ENCODE measurements around the gene SPOCK1. TPM values are rescaled to one million over a fixed set of nuclear protein-coding genes. Genes with fewer than 3 reads are reported as not detected.

The SPOCK1 gene
- total RNA-seq, 1 experiment from 2014 or later = 10.9 TPM

- no peak for DNase-seq
- no peak overlapping the region for H3K9ac ChIP-seq (ENCODE audit: extremely low read depth, insufficient read length, low read length)
- no peak overlapping the region for H3K4me2 ChIP-seq (ENCODE audit: insufficient read depth, insufficient read length, low read length)
- no peak overlapping the region for H2BK5ac ChIP-seq (ENCODE audit: insufficient read length, low read length)
- H3K36me3 Mint-ChIP-seq (ENCODE audit: insufficient read depth in 1 of 3, low read depth in 3 of 3) = no peaks in the 10 kb centered on the region
- H3T11ph ChIP-seq (ENCODE audit: low read length) = no peak overlapping the region
- H3K4ac ChIP-seq (ENCODE audit: low read depth, low read length) = no peak overlapping the region
- H3K23ac ChIP-seq (ENCODE audit: insufficient read length, low read depth, low read length) = no peak overlapping the region
- no peak overlapping the region for H4K8ac ChIP-seq (replicated peaks; ENCODE audit: insufficient read length, low read depth, low read length)
- H4K20me1 ChIP-seq (ENCODE audit: control insufficient read depth, insufficient read depth, insufficient read length) = no peaks in the 10 kb centered on the region
- no CpG with 5 or more reads among the region's 1 CpG for WGBS (ENCODE audit: extremely low coverage, insufficient read length, low lambda C conversion rate)
- TF ChIP-seq, protein P1, sequence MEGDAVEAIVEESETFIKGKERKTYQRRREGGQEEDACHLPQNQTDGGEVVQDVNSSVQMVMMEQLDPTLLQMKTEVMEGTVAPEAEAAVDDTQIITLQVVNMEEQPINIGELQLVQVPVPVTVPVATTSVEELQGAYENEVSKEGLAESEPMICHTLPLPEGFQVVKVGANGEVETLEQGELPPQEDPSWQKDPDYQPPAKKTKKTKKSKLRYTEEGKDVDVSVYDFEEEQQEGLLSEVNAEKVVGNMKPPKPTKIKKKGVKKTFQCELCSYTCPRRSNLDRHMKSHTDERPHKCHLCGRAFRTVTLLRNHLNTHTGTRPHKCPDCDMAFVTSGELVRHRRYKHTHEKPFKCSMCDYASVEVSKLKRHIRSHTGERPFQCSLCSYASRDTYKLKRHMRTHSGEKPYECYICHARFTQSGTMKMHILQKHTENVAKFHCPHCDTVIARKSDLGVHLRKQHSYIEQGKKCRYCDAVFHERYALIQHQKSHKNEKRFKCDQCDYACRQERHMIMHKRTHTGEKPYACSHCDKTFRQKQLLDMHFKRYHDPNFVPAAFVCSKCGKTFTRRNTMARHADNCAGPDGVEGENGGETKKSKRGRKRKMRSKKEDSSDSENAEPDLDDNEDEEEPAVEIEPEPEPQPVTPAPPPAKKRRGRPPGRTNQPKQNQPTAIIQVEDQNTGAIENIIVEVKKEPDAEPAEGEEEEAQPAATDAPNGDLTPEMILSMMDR (conservative IDR thresholded peaks at IDR 0.05) = no peak
- H3K27ac ChIP-seq (ENCODE audit: insufficient read length, low read depth, low read length) = no peak overlapping the region
- no peaks in the 10 kb centered on the region for H3K9me3 ChIP-seq (ENCODE audit: control insufficient read depth, low read depth, low read length)
- H3K79me1 ChIP-seq (ENCODE audit: insufficient read depth, low read depth, low read length, poor library complexity, severe bottlenecking) = no peaks in the 10 kb centered on the region
- no peak overlapping the region for H3K14ac ChIP-seq (ENCODE audit: insufficient read depth, low read length)
- no peak overlapping the region for H4K91ac ChIP-seq (ENCODE audit: insufficient read length, low read depth, low read length)
- H2BK15ac ChIP-seq (ENCODE audit: low read depth, low read length) = no peak overlapping the region
- H2AK5ac ChIP-seq (ENCODE audit: insufficient read length, low read length) = no peak overlapping the region
- H3K27me3 Mint-ChIP-seq (ENCODE audit: low read depth) = peaks cover 2% of the 10 kb centered on the region; the same call in 1 of the 2 replicates
- no peak overlapping the region for H3K18ac ChIP-seq (ENCODE audit: insufficient read length, low read depth, low read length)
- no peak overlapping the region for H2AFZ ChIP-seq (ENCODE audit: low read length)
- H3K23me2 ChIP-seq (ENCODE audit: insufficient read length, low read depth, low read length, poor library complexity, severe bottlenecking) = no peaks in the 10 kb centered on the region
- no peak overlapping the region for H3K56ac ChIP-seq (ENCODE audit: insufficient read length, low read depth, low read length)
- no peak overlapping the region for H3K4me3 Mint-ChIP-seq
- H3K9me3 Mint-ChIP-seq = no peaks in the 10 kb centered on the region
- H3K4me1 ChIP-seq (ENCODE audit: insufficient read depth, low read length) = no peaks in the 10 kb centered on the region
- H3K27ac Mint-ChIP-seq = no peak overlapping the region; a peak in 1 of 7 replicates
- H2BK120ac ChIP-seq (ENCODE audit: low read depth, low read length, poor library complexity, severe bottlenecking) = no peak overlapping the region
- H2BK20ac ChIP-seq (ENCODE audit: low read depth, low read length, poor library complexity, severe bottlenecking) = no peak overlapping the region
- no peak overlapping the region for H4K5ac ChIP-seq (ENCODE audit: insufficient read length, low read depth, low read length)
- H3K79me2 ChIP-seq (ENCODE audit: insufficient read depth, low read length) = no peaks in the 10 kb centered on the region
- no peaks in the 10 kb centered on the region for H3K27me3 ChIP-seq (ENCODE audit: insufficient read depth, low read length)
- 0 out of 4 replicates have a peak, but pooled peaks cover 0 to 3% of the 10 kb centered on the region in 2 experiments for H3K4me1 Mint-ChIP-seq
- H2BK12ac ChIP-seq (ENCODE audit: insufficient read length, low read depth, low read length) = no peak overlapping the region
Observed at GRCh38 chr5:137291031-137291430, 208.1 kb downstream of the SPOCK1 start.

All from H9 (cell line).